Kidney glomerular epithelial cell (primary cell): ENCODE measurements around the gene MAS1L.
"Not testable (repeated sequence)": the region's sequence is repeated elsewhere in the genome, so short reads cannot be mapped to it uniquely, and the experiment has no call there.

Experiments
- DNase-seq: peaks from one replicate; lab custom pipeline; 2025; lab: John Stamatoyannopoulos, UW

Gene MAS1L

GRCh38 chr6:29479560-29479959 is 8.2 kb downstream of the MAS1L start:
- no peak for DNase-seq

- DNase-seq: no peak
Observed at GRCh38 chr6:29478740-29479139, 9.0 kb downstream of the MAS1L start.

GRCh38 chr6:29477923-29478450 is 9.8 kb downstream of the MAS1L start:
- no peak for DNase-seq

- no peak for DNase-seq
Observed at GRCh38 chr6:29474996-29475395, 12.8 kb downstream of the MAS1L start.

GRCh38 chr6:29466241-29466640 is 21.5 kb downstream of the MAS1L start:
- DNase-seq: no peak

GRCh38 chr6:29465801-29466200 is 22.0 kb downstream of the MAS1L start:
- no peak for DNase-seq

- DNase-seq: no peak
Observed at GRCh38 chr6:29465279-29465678, 22.5 kb downstream of the MAS1L start.

GRCh38 chr6:29462022-29462421 is 25.7 kb downstream of the MAS1L start:
- no peak for DNase-seq

- no peak for DNase-seq
Observed at GRCh38 chr6:29461021-29461814, 26.5 kb downstream of the MAS1L start.

GRCh38 chr6:29456971-29457370 is 30.8 kb downstream of the MAS1L start, which contains the start of the genes OR11A1 and OR2H1:
TSS of gene OR11A1 (minus strand) at chr6:29457071. CDS start at chr6:29427641, 29,430 bp downstream.
TSS of gene OR2H1 (plus strand) at chr6:29457155. CDS start at chr6:29461770, 4,615 bp downstream.
- no peak for DNase-seq

GRCh38 chr6:29451471-29452193 is 36.1 kb downstream of the MAS1L start:
- peak; percentile 0 for DNase-seq

- DNase-seq: peak; percentile 26
Observed at GRCh38 chr6:29447670-29448069, 40.1 kb downstream of the MAS1L start.

- not testable (repeated sequence) for DNase-seq
Observed at GRCh38 chr6:29444031-29444430, 43.7 kb downstream of the MAS1L start.

- DNase-seq: no peak
Observed at GRCh38 chr6:29442719-29443118, 45.0 kb downstream of the MAS1L start.

GRCh38 chr6:29439006-29439405 is 48.8 kb downstream of the MAS1L start, which contains the start of gene OR10C1:
TSS of gene OR10C1 (plus strand) at chr6:29439306. CDS start at chr6:29440016, 710 bp downstream.
- DNase-seq: no peak

GRCh38 chr6:29436730-29437129 is 51.0 kb downstream of the MAS1L start:
- DNase-seq: not testable (repeated sequence)
